ENCODE results near the gene ARL15. TPM values are rescaled to one million over a fixed set of nuclear protein-coding genes. Genes with fewer than 3 reads are reported as not detected.

The ARL15 gene
- total and polyA plus RNA-seq, 2 of the 4 experiments (the other 2 are of a cell fraction) = 7.3 to 19.2 TPM

DNA sequence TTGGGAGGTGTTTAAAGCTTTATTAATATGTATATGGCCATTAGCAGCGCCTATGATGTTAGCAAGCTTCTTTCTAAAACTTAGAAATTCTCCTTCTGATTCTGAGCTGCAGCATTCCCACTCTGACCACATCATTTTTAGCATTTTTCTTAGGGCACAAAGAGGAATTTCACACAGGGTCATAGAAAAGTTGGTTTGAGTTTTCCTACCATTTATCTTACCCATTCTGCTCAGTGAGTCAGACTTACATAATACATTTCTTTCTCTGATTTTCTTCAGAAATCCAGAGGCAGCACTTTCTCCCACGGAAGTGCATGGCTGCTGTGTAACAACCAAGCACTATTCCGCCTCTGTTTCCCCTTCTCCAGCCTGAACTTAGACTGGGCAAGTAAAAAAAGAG lies 246.6 kb downstream of the ARL15 start:
- Histone ChIP-seq H4K5ac (ENCODE audit: low read depth, low read length) (peak overlapping the region; percentile 34; the same call in 1 of the 2 replicates), H3K9me3 (ENCODE audit: control insufficient read depth, insufficient read depth, low read length) (peaks cover 3% of the 10 kb centered on the region; the same call in 1 of the 2 replicates), H3K27ac (ENCODE audit: insufficient read depth, low read length) (peak overlapping the region; percentile 61), H3K79me1 (ENCODE audit: low read depth in 1 of 2, low read length in 2 of 2) (no peaks in the 10 kb centered on the region), H3K18ac (ENCODE audit: low read depth, low read length) (peak overlapping the region; percentile 73; the same call in 1 of the 2 replicates), H3K14ac (replicated peaks; ENCODE audit: low read depth, low read length) (peak overlapping the region; percentile 27; the same call in 1 of the 2 replicates), H3K27me3 (ENCODE audit: control insufficient read depth, insufficient read depth, low read length) (no peaks in the 10 kb centered on the region), H2AK9ac (replicated peaks; ENCODE audit: low read depth, low read length, poor library complexity) (no peak overlapping the region), H3K9ac (ENCODE audit: low read depth, low read length) (peak overlapping the region; percentile 25; the same call in 1 of the 2 replicates), H4K20me1 (ENCODE audit: insufficient read depth, low read length) (no peaks in the 10 kb centered on the region), H2AK5ac (ENCODE audit: low read depth, low read length) (0 out of 2 replicates have a peak overlapping the region, but pooled peaks have one; percentile 64), H3K4me2 (ENCODE audit: low read depth, low read length) (peak overlapping the region; percentile 60; the same call in 1 of the 2 replicates), H3K4me3 (ENCODE audit: insufficient read depth, low read depth, low read length) (no peak overlapping the region), H2AFZ (replicated peaks; ENCODE audit: low read length, poor library complexity) (no peak overlapping the region), H2BK120ac (ENCODE audit: low read depth, low read length) (peak overlapping the region; percentile 99), H3K4me1 (ENCODE audit: control insufficient read depth, insufficient read depth, low read length) (peaks cover 9% of the 10 kb centered on the region), H3K36me3 (ENCODE audit: control insufficient read depth, insufficient read depth, low read length) (no peaks in the 10 kb centered on the region), H2BK20ac (ENCODE audit: low read depth, low read length) (peak overlapping the region; percentile 95), H4K8ac (ENCODE audit: low read depth in 2 of 2, low read length in 2 of 2) (peak overlapping the region; percentile 92 to 96), H4K91ac (ENCODE audit: insufficient read depth, low read depth, low read length) (peak overlapping the region; percentile 99), H2BK5ac (ENCODE audit: low read depth, low read length, poor library complexity, severe bottlenecking) (peak overlapping the region; percentile 97), H3K56ac (ENCODE audit: extremely low read depth, insufficient read depth, low read length) (peak overlapping the region; percentile 96), H3K9me1 (ENCODE audit: insufficient read depth, low read length) (peaks cover 4% of the 10 kb centered on the region), H3K4ac (ENCODE audit: low read depth, low read length) (peak overlapping the region; percentile 67; the same call in 1 of the 2 replicates), H2BK15ac (ENCODE audit: low read depth, low read length) (peak overlapping the region; percentile 59; the same call in 2 of the 3 replicates), H3K23ac (ENCODE audit: low read depth, low read length) (0 out of 2 replicates have a peak overlapping the region, but pooled peaks have one; percentile 2)
- ATAC-seq (ENCODE audit: low read depth) (peak; percentile 79), DNase-seq (peak; percentile 89)
- no TSS peak for BruUV-seq (replicated peaks)
- ChIA-PET POLR2A (ENCODE audit: unreplicated experiment) (no interaction called here), CTCF (interaction anchor here (0.5 kb wide), 1 partner anchor 187 kb away, joined by 5 read pairs; no protein-coding TSS in a partner anchor)
- dilution Hi-C loops (cut with HindIII; ENCODE audit: low sequenced_read_pairs, unreplicated experiment) (no loop called here), intact Hi-C loops (cut with micrococcal nuclease) (loop anchor here (1.0 to 5.0 kb wide), 3 partner anchors 23 to 582 kb away; partner anchors contain the start of gene FST), in situ Hi-C loops (cut with MboI; ENCODE audit: low sequenced_read_pairs) (no loop called here)
- WGBS, 2 experiments (ENCODE audit: extremely low coverage in 2 of 2, insufficient read length in 1 of 2) = no CpG with 5 or more reads among the region's 3 CpGs
- TF ChIP-seq FOS (IDR thresholded peaks at IDR 0.05; ENCODE audit: low read depth, low read length) (peak; percentile 25; the same call in 1 of the 2 replicates), MAFK (IDR thresholded peaks at IDR 0.05; ENCODE audit: low read depth, low read length) (peak; percentile 45; the same call in 1 of the 2 replicates), SMC3 (IDR thresholded peaks at IDR 0.05; ENCODE audit: low read depth, low read length) (no peak)
